MM.1S (cell line): Measurements from ENCODE around the gene RABL6.
"Not testable (repeated sequence)": the region's sequence is repeated elsewhere in the genome, so short reads cannot be mapped to it uniquely, and the experiment has no call there.

ENCODE experiments used
- DNase-seq: peaks from one replicate; pipeline ENCODE4 v3.0.0-alpha.2; 2015
- H2AFZ ChIP-seq: fragments of 300-600 bp; sonication (generic); 2 replicates; pipeline ENCODE4 v1.6.0; 2016; ENCODE audit warnings: antibody characterized with exemption, low read length
- H3F3A ChIP-seq: fragments of 300-600 bp; sonication (generic); 2 replicates; pipeline ENCODE4 v1.6.1; 2016; ENCODE audit warnings: mild to moderate bottlenecking, antibody characterized with exemption, low read length, moderate library complexity, mixed read lengths; ENCODE audit not compliant: insufficient read depth
- H3K27ac ChIP-seq: fragments of 300-600 bp; sonication (generic); 2 replicates; pipeline ENCODE4 v1.5.1; 2016; ENCODE audit warnings: mild to moderate bottlenecking, low read length
- H3K27me3 ChIP-seq: fragments of 300-600 bp; sonication (generic); replicated peaks from 2 replicates; pipeline ENCODE4 v1.6.0; 2016; ENCODE audit warnings: low read length; ENCODE audit not compliant: insufficient read depth
- H3K36me3 ChIP-seq: fragments of 300-600 bp; sonication (generic); replicated peaks from 2 replicates; pipeline ENCODE4 v1.6.1; 2016; ENCODE audit warnings: mild to moderate bottlenecking, low read length, mixed read lengths; ENCODE audit not compliant: insufficient read depth
- H3K4me1 ChIP-seq: fragments of 300-600 bp; sonication (generic); 2 replicates; pipeline ENCODE4 v1.6.1; 2016; ENCODE audit warnings: low read length, mixed read lengths
- H3K4me2 ChIP-seq: fragments of 300-600 bp; sonication (generic); 2 replicates; pipeline ENCODE4 v1.6.0; 2016; ENCODE audit warnings: low read depth, low read length
- H3K4me3 ChIP-seq: fragments of 300-600 bp; sonication (generic); 2 replicates; pipeline ENCODE4 v1.5.1; 2016; ENCODE audit warnings: low read length, mixed read lengths
- H3K79me2 ChIP-seq: fragments of 300-600 bp; sonication (generic); 2 replicates; pipeline ENCODE4 v1.6.1; 2016; ENCODE audit warnings: mixed run types, low read length, mixed read lengths
- H3K9ac ChIP-seq: fragments of 300-600 bp; sonication (generic); 2 replicates; pipeline ENCODE4 v1.6.1; 2016; ENCODE audit warnings: low read length, mixed read lengths
- H3K9me2 ChIP-seq: fragments of 300-600 bp; sonication (generic); replicated peaks from 2 replicates; pipeline ENCODE4 v1.6.1; 2016; ENCODE audit warnings: mild to moderate bottlenecking, low read length, mixed read lengths; ENCODE audit not compliant: insufficient read depth
- H3K9me3 ChIP-seq: fragments of 300-600 bp; sonication (generic); replicated peaks from 2 replicates; pipeline ENCODE4 v1.6.1; 2016; ENCODE audit warnings: mild to moderate bottlenecking, low read length, mixed read lengths; ENCODE audit not compliant: insufficient read depth
- H4K20me1 ChIP-seq: fragments of 300-600 bp; sonication (generic); 2 replicates; pipeline ENCODE4 v1.6.1; 2016; ENCODE audit warnings: mild to moderate bottlenecking, low read length, moderate library complexity, mixed read lengths; ENCODE audit not compliant: insufficient read depth
- CTCF ChIP-seq: fragments of 300-600 bp; sonication (generic); IDR thresholded peaks from 2 replicates; pipeline ENCODE4 v1.5.1; 2016; ENCODE audit warnings: antibody characterized with exemption, low read length, mixed read lengths
- EZH2 ChIP-seq: fragments of 300-600 bp; sonication (generic); optimal IDR thresholded peaks from 2 replicates; pipeline ENCODE3; 2017; ENCODE audit warnings: low read depth, mild to moderate bottlenecking, antibody characterized with exemption, low read length, mixed read lengths
- EZH2phosphoT487 ChIP-seq: fragments of 300-600 bp; sonication (generic); IDR thresholded peaks from 2 replicates; pipeline ENCODE4 v1.6.1; 2018; ENCODE audit warnings: antibody characterized with exemption, low read length

The RABL6 gene

GRCh38 chr9:136799079-136799853, 8.5 kb upstream of the RABL6 start:
- H3K4me3 ChIP-seq = peak overlapping the region; percentile 47; the same call in 1 of the 2 replicates
- TF ChIP-seq EZH2 (no peak), CTCF (no peak), EZH2phosphoT487 (no peak)
- DNase-seq = no peak
- no peaks in the 10 kb centered on the region for H3K36me3 ChIP-seq
- peaks cover 16% of the 10 kb centered on the region for H3K4me1 ChIP-seq
- H3K9me2 ChIP-seq = no peaks in the 10 kb centered on the region
- peak overlapping the region; percentile 84 for H3K4me2 ChIP-seq
- no peaks in the 10 kb centered on the region for H3K79me2 ChIP-seq
- 0 out of 2 replicates have a peak overlapping the region, but pooled peaks have one; percentile 53 for H2AFZ ChIP-seq
- H3K9me3 ChIP-seq = no peaks in the 10 kb centered on the region
- no peak overlapping the region for H3K9ac ChIP-seq
- peaks cover 18% of the 10 kb centered on the region for H3F3A ChIP-seq
- H3K27ac ChIP-seq = no peak overlapping the region
- H3K27me3 ChIP-seq = no peaks in the 10 kb centered on the region; the same call in 1 of the 2 replicates
- H4K20me1 ChIP-seq = no peaks in the 10 kb centered on the region

- H3K4me3 ChIP-seq = peak overlapping the region; percentile 56
- no peaks in the 10 kb centered on the region; the same call in 1 of the 2 replicates for H3K27me3 ChIP-seq
- H3F3A ChIP-seq = peaks cover 18% of the 10 kb centered on the region
- peak; percentile 91 for DNase-seq
- peak overlapping the region; percentile 98 for H3K4me2 ChIP-seq
- no peaks in the 10 kb centered on the region for H3K36me3 ChIP-seq
- H3K79me2 ChIP-seq = no peaks in the 10 kb centered on the region
- peaks cover 16% of the 10 kb centered on the region for H3K4me1 ChIP-seq
- H3K27ac ChIP-seq = peak overlapping the region; percentile 27; the same call in 1 of the 2 replicates
- TF ChIP-seq EZH2phosphoT487 (no peak), CTCF (no peak), EZH2 (no peak)
- H3K9ac ChIP-seq = peak overlapping the region; percentile 26; the same call in 1 of the 2 replicates
- peak overlapping the region; percentile 62 for H2AFZ ChIP-seq
- H3K9me2 ChIP-seq = no peaks in the 10 kb centered on the region
- H4K20me1 ChIP-seq = no peaks in the 10 kb centered on the region
- H3K9me3 ChIP-seq = no peaks in the 10 kb centered on the region
These were observed 7.7 kb upstream of the RABL6 start for GRCh38 chr9:136799854-136800657.

GRCh38 chr9:136802321-136802720, 5.4 kb upstream of the RABL6 start:
- H4K20me1 ChIP-seq = no peaks in the 10 kb centered on the region
- H3K27me3 ChIP-seq = no peaks in the 10 kb centered on the region; the same call in 1 of the 2 replicates
- H3K4me2 ChIP-seq = no peak overlapping the region
- no peak overlapping the region for H3K4me3 ChIP-seq
- H3K9ac ChIP-seq = no peak overlapping the region
- DNase-seq = no peak
- no peak overlapping the region for H2AFZ ChIP-seq
- no peaks in the 10 kb centered on the region for H3K36me3 ChIP-seq
- peaks cover 13% of the 10 kb centered on the region for H3K4me1 ChIP-seq
- H3F3A ChIP-seq = peaks cover 13% of the 10 kb centered on the region
- TF ChIP-seq EZH2 (no peak), CTCF (no peak), EZH2phosphoT487 (no peak)
- no peaks in the 10 kb centered on the region for H3K9me3 ChIP-seq
- peaks cover 10% of the 10 kb centered on the region for H3K79me2 ChIP-seq
- no peak overlapping the region for H3K27ac ChIP-seq
- no peaks in the 10 kb centered on the region for H3K9me2 ChIP-seq

GRCh38 chr9:136803009-136803550, 4.7 kb upstream of the RABL6 start:
- not testable (repeated sequence) for H3K4me3 ChIP-seq, H4K20me1 ChIP-seq, H3K9me3 ChIP-seq, H3K36me3 ChIP-seq, H3K27me3 ChIP-seq, DNase-seq, H2AFZ ChIP-seq, H3K9ac ChIP-seq, H3K4me2 ChIP-seq, H3K27ac ChIP-seq, H3K9me2 ChIP-seq
- H3K4me1 ChIP-seq = peaks cover 13% of the 10 kb centered on the region
- H3F3A ChIP-seq = peaks cover 16% of the 10 kb centered on the region
- H3K79me2 ChIP-seq = peaks cover 13% of the 10 kb centered on the region
